ENCODE data around the gene IL32.

IL32 gene

GRCh38 chr16:3086596-3087242 is 21.3 kb downstream of the IL32 start:
- no peak for TF ChIP-seq CSDC2 (CRISPR knock-in tag; IDR thresholded peaks at IDR 0.05)
- ATAC-seq = no peak; the same call in 2 of the 3 replicates

- peak; percentile 51; the same call in 2 of the 3 replicates for ATAC-seq
Measured at GRCh38 chr16:3087243-3088235, 22.1 kb downstream of the IL32 start.

More at GRCh38 chr16:3087243-3088235, 22.1 kb downstream of the IL32 start:
- TF ChIP-seq TSHZ2 (CRISPR knock-in tag; IDR thresholded peaks at IDR 0.05) = no peak
- TF ChIP-seq PATZ1 (CRISPR knock-in tag; IDR thresholded peaks at IDR 0.05; ENCODE audit: borderline replicate concordance) = no peak
- TF ChIP-seq CSRNP3 (CRISPR knock-in tag; IDR thresholded peaks at IDR 0.05) = no peak
- no peak for TF ChIP-seq ZFP30 (CRISPR knock-in tag; IDR thresholded peaks at IDR 0.05)
- no peak for TF ChIP-seq ZFP3 (CRISPR knock-in tag; IDR thresholded peaks at IDR 0.05)
- TF ChIP-seq ZNF8 (CRISPR knock-in tag; IDR thresholded peaks at IDR 0.05) = no peak
- no peak for TF ChIP-seq ESRRG (CRISPR knock-in tag; IDR thresholded peaks at IDR 0.05)
- TF ChIP-seq ZNF565 (CRISPR knock-in tag; conservative IDR thresholded peaks at IDR 0.05; ENCODE audit: low read depth) = no peak
- no peak for TF ChIP-seq TOX (CRISPR knock-in tag; IDR thresholded peaks at IDR 0.05; ENCODE audit: borderline replicate concordance)
- no peak for TF ChIP-seq RARB (CRISPR knock-in tag; IDR thresholded peaks at IDR 0.05)
- TF ChIP-seq GLIS3 (CRISPR knock-in tag; IDR thresholded peaks at IDR 0.05) = no peak
- no peak for TF ChIP-seq ISL1 (CRISPR knock-in tag; IDR thresholded peaks at IDR 0.05)
- TF ChIP-seq TCF4 (CRISPR knock-in tag; IDR thresholded peaks at IDR 0.05; ENCODE audit: borderline replicate concordance) = no peak
- TF ChIP-seq SNAI2 (CRISPR knock-in tag; IDR thresholded peaks at IDR 0.05) = no peak
- no peak for TF ChIP-seq OSR1 (CRISPR knock-in tag; IDR thresholded peaks at IDR 0.05)
- TF ChIP-seq POU6F1 (CRISPR knock-in tag; IDR thresholded peaks at IDR 0.05; ENCODE audit: borderline replicate concordance, low read depth) = no peak
- no peak for TF ChIP-seq PPARA (CRISPR knock-in tag; IDR thresholded peaks at IDR 0.05; ENCODE audit: borderline replicate concordance)
- TF ChIP-seq ARNTL (CRISPR knock-in tag; IDR thresholded peaks at IDR 0.05; ENCODE audit: borderline replicate concordance, low read depth) = no peak
- TF ChIP-seq ZNF70 (CRISPR knock-in tag; IDR thresholded peaks at IDR 0.05) = no peak

Data from SK-N-SH treated with all-trans-retinoic acid at 6 μM for 48 hours (cell line).